Measurements from ENCODE around the gene COPS7A. TPM values are rescaled to one million over a fixed set of nuclear protein-coding genes. Genes with fewer than 3 reads are reported as not detected.

COPS7A gene, protein sequence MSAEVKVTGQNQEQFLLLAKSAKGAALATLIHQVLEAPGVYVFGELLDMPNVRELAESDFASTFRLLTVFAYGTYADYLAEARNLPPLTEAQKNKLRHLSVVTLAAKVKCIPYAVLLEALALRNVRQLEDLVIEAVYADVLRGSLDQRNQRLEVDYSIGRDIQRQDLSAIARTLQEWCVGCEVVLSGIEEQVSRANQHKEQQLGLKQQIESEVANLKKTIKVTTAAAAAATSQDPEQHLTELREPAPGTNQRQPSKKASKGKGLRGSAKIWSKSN
- 10 to 100 TPM; 29.8 to 35.6 TPM for total RNA-seq

GRCh38 chr12:6723607-6724408, at the start of gene COPS7A:
Gene COPS7A, plus strand, starts transcription at chr12:6724046. Its CDS starts 611 bp downstream, at chr12:6724657.
- peaks cover 3% of the 10 kb centered on the region for H3K27me3 Mint-ChIP-seq
- H3K27ac Mint-ChIP-seq: peak within 1 kb of the TSS; percentile 99
- DNase-seq: peak; percentile 93
- POLR2A ChIA-PET: interaction anchor here (0.5 to 4.8 kb wide), 40 partner anchors 9 to 387 kb away, joined by 3 to 71 read pairs (median 4); partner anchors contain the start of genes CDCA3, GAPDH, LAG3 and LPAR5
- H3K36me3 Mint-ChIP-seq: peaks cover 7% of the 10 kb centered on the region
- H3K4me3 Mint-ChIP-seq: peak within 1 kb of the TSS; percentile 99
- peaks cover 22% of the 10 kb centered on the region for H3K4me1 Mint-ChIP-seq
- no peaks in the 10 kb centered on the region for H3K9me3 Mint-ChIP-seq
- ATAC-seq (ENCODE audit: low read depth): peak; percentile 97

GRCh38 chr12:6676962-6677361, 46.9 kb upstream of the COPS7A start:
- POLR2A ChIA-PET: interaction anchor here (1.0 kb wide), 1 partner anchor 45 kb away, joined by 4 read pairs; no protein-coding TSS in a partner anchor
- Mint-ChIP-seq H3K4me3 (no peak overlapping the region), H3K9me3 (no peaks in the 10 kb centered on the region), H3K27ac (no peak overlapping the region), H3K36me3 (peaks cover 35% of the 10 kb centered on the region), H3K27me3 (no peaks in the 10 kb centered on the region), H3K4me1 (peaks cover 10% of the 10 kb centered on the region)
- DNase-seq (no peak), ATAC-seq (ENCODE audit: low read depth) (no peak)

DNA sequence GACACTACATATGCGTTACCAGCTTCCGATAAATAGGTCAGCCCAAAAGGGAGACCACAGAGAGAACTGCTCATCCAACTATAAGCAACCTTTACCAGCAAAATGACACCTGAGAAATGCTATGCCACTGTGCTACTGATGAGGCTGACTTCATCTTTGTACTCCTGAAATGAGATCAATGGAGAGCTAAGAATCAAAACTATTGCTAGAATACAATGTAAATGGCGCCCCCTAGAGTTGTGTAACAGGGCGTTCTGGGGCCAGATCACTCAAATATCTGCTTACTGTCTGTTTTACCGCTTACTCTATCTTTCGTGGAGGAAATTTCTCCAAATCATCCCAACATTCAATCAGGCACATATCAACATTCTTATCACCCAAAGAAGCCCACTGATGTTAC, 39.2 kb upstream of the COPS7A start:
- H3K9me3 Mint-ChIP-seq: no peaks in the 10 kb centered on the region
- DNase-seq: no peak
- peak overlapping the region; percentile 21 for H3K27ac Mint-ChIP-seq
- H3K4me1 Mint-ChIP-seq: peaks cover 37% of the 10 kb centered on the region
- no peak overlapping the region for H3K4me3 Mint-ChIP-seq
- H3K36me3 Mint-ChIP-seq: peaks cover 27% of the 10 kb centered on the region
- no peak for ATAC-seq (ENCODE audit: low read depth)
- no peaks in the 10 kb centered on the region for H3K27me3 Mint-ChIP-seq
- POLR2A ChIA-PET: interaction anchor here (0.5 to 1.3 kb wide), 6 partner anchors 21 to 79 kb away, joined by 3 to 6 read pairs (median 4); partner anchors contain the start of gene COPS7A

- peaks cover 27% of the 10 kb centered on the region for H3K36me3 Mint-ChIP-seq
- no peaks in the 10 kb centered on the region for H3K27me3 Mint-ChIP-seq
- H3K4me3 Mint-ChIP-seq: peak overlapping the region; percentile 90
- no peaks in the 10 kb centered on the region for H3K9me3 Mint-ChIP-seq
- no peak for DNase-seq
- H3K27ac Mint-ChIP-seq: no peak overlapping the region
- POLR2A ChIA-PET: interaction anchor here (0.6 to 0.7 kb wide), 2 partner anchors 127 to 251 kb away, joined by 6 to 7 read pairs; no protein-coding TSS in a partner anchor
- ATAC-seq (ENCODE audit: low read depth): no peak
- H3K4me1 Mint-ChIP-seq: peaks cover 42% of the 10 kb centered on the region
These were observed 38.0 kb upstream of the COPS7A start for GRCh38 chr12:6685814-6686213.

DNA sequence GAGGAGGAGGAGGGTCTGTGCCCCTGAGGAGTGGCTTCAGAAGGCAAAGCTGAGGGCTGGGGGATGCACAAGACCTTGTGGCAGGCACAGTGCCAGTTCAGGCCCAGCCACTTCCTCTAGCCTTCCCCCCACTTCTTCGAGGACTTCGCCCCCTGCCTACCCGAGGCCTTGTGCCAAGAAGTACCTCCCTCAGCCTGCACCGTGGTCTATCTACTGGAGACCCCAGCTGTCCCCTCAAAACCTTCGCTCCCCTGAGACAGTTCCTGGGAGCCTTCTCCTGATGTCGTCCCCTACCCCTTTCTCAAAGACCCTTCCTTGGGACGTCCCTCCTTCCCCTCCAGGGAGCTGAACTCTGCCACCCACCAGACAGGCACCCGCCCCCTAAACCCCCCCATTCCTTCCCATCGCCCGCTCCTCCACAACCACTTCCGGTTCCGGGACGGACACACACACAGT, 35.3 kb upstream of the COPS7A start:
- POLR2A ChIA-PET: interaction anchor here (0.6 to 2.3 kb wide), 34 partner anchors 11 to 218 kb away, joined by 3 to 71 read pairs (median 6); partner anchors contain the start of genes CDCA3, COPS7A, GAPDH and LAG3
- Mint-ChIP-seq H3K27me3 (no peaks in the 10 kb centered on the region), H3K4me1 (peaks cover 37% of the 10 kb centered on the region), H3K36me3 (peaks cover 22% of the 10 kb centered on the region), H3K9me3 (no peaks in the 10 kb centered on the region), H3K27ac (peak overlapping the region; percentile 95), H3K4me3 (peak overlapping the region; percentile 90)
- ATAC-seq (ENCODE audit: low read depth) (peak; percentile 17), DNase-seq (no peak)

DNA sequence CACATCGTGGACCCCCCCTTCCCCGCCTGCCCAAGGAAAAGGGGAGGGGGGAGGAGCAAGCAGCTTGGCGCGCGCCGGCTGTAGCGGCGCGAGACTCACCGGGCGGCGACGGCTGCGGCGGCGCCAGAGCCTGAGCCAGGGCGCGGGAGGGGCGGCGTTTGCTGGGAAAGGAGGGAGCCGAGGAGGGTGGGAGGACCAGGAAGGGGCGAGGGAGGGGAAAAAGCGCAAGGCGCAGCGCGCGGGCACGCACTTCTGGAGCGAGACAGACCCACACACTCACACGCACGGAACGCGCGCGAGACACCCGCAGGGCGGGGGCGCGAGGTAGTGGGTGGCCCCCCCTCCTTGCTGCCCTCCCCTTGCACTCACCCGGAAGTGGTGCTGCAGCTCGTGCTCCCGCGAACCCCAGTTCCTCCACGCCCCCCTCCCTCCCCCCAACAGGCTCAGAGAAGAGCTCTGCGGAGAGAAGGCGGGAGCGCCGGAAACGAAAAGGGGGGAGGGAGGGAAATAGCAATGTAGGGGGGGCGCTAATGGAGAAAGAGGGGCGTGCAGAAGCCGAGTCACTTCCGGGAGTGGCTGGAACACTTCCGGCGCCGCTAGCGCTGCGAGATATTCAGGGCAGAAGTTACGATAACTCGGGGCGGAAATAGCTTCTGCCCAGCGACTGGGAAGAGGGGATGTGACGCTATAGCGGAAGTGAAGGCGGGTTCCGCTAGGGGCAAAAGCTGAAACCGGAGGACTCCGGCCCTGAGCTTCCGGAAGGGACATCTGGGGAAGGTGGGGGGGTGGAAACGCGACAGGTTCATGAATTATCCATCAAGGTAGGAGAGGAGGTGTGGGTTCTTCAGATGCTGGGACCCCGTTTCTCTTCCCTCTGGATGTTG, 34.6 kb upstream of the COPS7A start, which contains the start of gene ZNF384:
ZNF384 (minus strand) TSS at position 377 of the 884 bp plus-strand sequence. CDS start 9,855 bp downstream, outside the sequence.
- ATAC-seq (ENCODE audit: low read depth) (peak; percentile 81), DNase-seq (peak; percentile 88)
- H3K4me3 Mint-ChIP-seq: peak within 1 kb of the TSS; percentile 90
- POLR2A ChIA-PET: interaction anchor here (0.6 to 2.3 kb wide), 44 partner anchors 10 to 314 kb away, joined by 3 to 71 read pairs (median 5); partner anchors contain the start of genes CD27, CDCA3, COPS7A and GAPDH
- H3K27me3 Mint-ChIP-seq: no peaks in the 10 kb centered on the region
- H3K36me3 Mint-ChIP-seq: peaks cover 22% of the 10 kb centered on the region
- peak within 1 kb of the TSS; percentile 95 for H3K27ac Mint-ChIP-seq
- peaks cover 37% of the 10 kb centered on the region for H3K4me1 Mint-ChIP-seq
- no peaks in the 10 kb centered on the region for H3K9me3 Mint-ChIP-seq

- peaks cover 11% of the 10 kb centered on the region for H3K36me3 Mint-ChIP-seq
- no peak for ATAC-seq (ENCODE audit: low read depth)
- no peak overlapping the region for H3K27ac Mint-ChIP-seq
- no peaks in the 10 kb centered on the region for H3K9me3 Mint-ChIP-seq
- H3K4me3 Mint-ChIP-seq: no peak overlapping the region
- peaks cover 26% of the 10 kb centered on the region for H3K4me1 Mint-ChIP-seq
- POLR2A ChIA-PET: interaction anchor here (0.6 to 1.2 kb wide), 3 partner anchors 80 to 157 kb away, joined by 3 read pairs; partner anchors contain the start of gene GAPDH
- no peak for DNase-seq
- no peaks in the 10 kb centered on the region for H3K27me3 Mint-ChIP-seq
These were observed 32.4 kb upstream of the COPS7A start for GRCh38 chr12:6691473-6691872.

DNA sequence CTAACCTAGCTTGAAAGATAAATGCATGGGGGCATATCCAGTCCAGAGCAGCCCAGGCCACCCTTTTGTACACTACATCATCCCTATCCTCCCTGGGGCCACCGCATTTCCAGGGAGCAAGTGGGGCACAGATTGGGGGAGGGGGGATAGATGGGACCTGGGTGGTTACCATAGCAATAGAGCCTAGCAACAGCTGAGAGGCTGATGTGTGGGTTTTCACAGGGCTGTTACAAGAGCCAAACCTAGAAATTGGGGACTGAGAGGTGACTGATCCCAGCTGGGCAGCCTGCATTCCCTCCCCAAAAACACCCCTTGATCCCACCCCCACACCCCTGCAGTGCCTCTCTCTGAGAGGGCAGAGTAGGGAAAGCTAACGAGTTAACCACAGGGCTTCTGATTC, 31.0 kb upstream of the COPS7A start:
- DNase-seq: no peak
- Mint-ChIP-seq H3K4me3 (no peak overlapping the region), H3K27me3 (peaks cover 4% of the 10 kb centered on the region), H3K36me3 (peaks cover 4% of the 10 kb centered on the region), H3K4me1 (peaks cover 13% of the 10 kb centered on the region), H3K9me3 (no peaks in the 10 kb centered on the region), H3K27ac (no peak overlapping the region)
- POLR2A ChIA-PET: interaction anchor here (0.5 to 1.5 kb wide), 4 partner anchors 21 to 125 kb away, joined by 3 to 7 read pairs (median 4); partner anchors contain the start of genes COPS7A and NOP2
- no peak for ATAC-seq (ENCODE audit: low read depth)

DNA sequence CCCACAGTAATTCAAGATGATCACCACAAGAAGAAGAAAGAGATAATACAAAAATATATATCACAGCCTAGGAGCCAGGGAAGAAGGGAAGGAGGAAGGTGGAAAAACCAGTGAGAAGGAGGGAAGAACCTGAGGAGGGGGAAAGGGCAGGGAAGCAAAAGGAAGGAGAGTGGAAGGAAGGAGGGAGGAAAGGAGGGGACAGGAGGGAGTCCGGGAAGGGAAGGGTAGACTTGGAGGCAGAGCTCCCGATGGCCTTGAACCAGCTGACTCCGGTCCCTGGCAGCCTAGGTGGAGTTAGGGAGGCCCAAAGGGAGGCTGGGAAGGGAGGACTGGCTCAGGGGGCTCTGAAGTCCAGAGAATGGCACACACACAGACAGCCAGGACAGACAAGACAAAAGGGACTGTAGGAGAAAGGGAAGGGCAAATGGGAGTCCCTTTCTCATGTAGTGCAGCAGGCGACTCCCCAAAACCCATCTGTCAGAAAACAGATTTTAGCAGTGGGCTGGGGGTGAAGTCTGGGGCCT, 30.0 kb upstream of the COPS7A start:
- no peak overlapping the region for H3K27ac Mint-ChIP-seq

GRCh38 chr12:6694701-6695100, 29.1 kb upstream of the COPS7A start:
- DNase-seq (no peak), ATAC-seq (ENCODE audit: low read depth) (no peak)
- Mint-ChIP-seq H3K27ac (no peak overlapping the region), H3K36me3 (no peaks in the 10 kb centered on the region), H3K4me1 (peaks cover 20% of the 10 kb centered on the region), H3K4me3 (no peak overlapping the region), H3K9me3 (no peaks in the 10 kb centered on the region), H3K27me3 (peaks cover 22% of the 10 kb centered on the region)
- POLR2A ChIA-PET: interaction anchor here (0.6 kb wide), 1 partner anchor 61 kb away, joined by 4 read pairs; no protein-coding TSS in a partner anchor

More for the DNA sequence above, 30.0 kb upstream of the COPS7A start:
- DNase-seq: no peak
- Mint-ChIP-seq H3K4me1 (peaks cover 16% of the 10 kb centered on the region), H3K36me3 (no peaks in the 10 kb centered on the region), H3K4me3 (no peak overlapping the region), H3K9me3 (no peaks in the 10 kb centered on the region), H3K27me3 (peaks cover 14% of the 10 kb centered on the region)
- POLR2A ChIA-PET: interaction anchor here (0.6 kb wide), 1 partner anchor 61 kb away, joined by 4 read pairs; no protein-coding TSS in a partner anchor
- ATAC-seq (ENCODE audit: low read depth): no peak

- H3K9me3 Mint-ChIP-seq: no peaks in the 10 kb centered on the region
- POLR2A ChIA-PET: no interaction called here
- peaks cover 28% of the 10 kb centered on the region for H3K27me3 Mint-ChIP-seq
- H3K27ac Mint-ChIP-seq: no peak overlapping the region
- H3K36me3 Mint-ChIP-seq: no peaks in the 10 kb centered on the region
- DNase-seq (no peak), ATAC-seq (ENCODE audit: low read depth) (no peak)
- H3K4me3 Mint-ChIP-seq: no peak overlapping the region
- H3K4me1 Mint-ChIP-seq: peaks cover 16% of the 10 kb centered on the region
These were observed 28.4 kb upstream of the COPS7A start for GRCh38 chr12:6695313-6696045.
